Daoy (cell line): ENCODE data around the gene RHNO1. TPM values are rescaled to one million over a fixed set of nuclear protein-coding genes. Genes with fewer than 3 reads are reported as not detected.
A peak's percentile ranks its signal among the peaks of the same experiment; 100 is the strongest.
"Not testable (repeated sequence)": the region's sequence is repeated elsewhere in the genome, so short reads cannot be mapped to it uniquely, and the experiment has no call there.

Experiments
- DNase-seq: peaks from one replicate; pipeline ENCODE4 v3.0.0-alpha.2; 2015; ENCODE audit warnings: low read depth
- total RNA-seq: library from RNA; depleted of rRNA; stranded (reverse); fragments of >200 nt; shearing (Covaris generic); gene quantifications from 2 replicates; pipeline ENCODE4 v1.2.3, GENCODE V29; 2014

Gene RHNO1
- total RNA-seq, 1 experiment from 2014 or later, result 93.1 TPM

- DNase-seq, result no peak
Observed at GRCh38 chr12:2858334-2858733, 18.7 kb upstream of the RHNO1 start.

GRCh38 chr12:2858944-2859421 lies 18.0 kb upstream of the RHNO1 start:
- DNase-seq, result no peak

- DNase-seq, result no peak
Observed at GRCh38 chr12:2860170-2860569, 16.9 kb upstream of the RHNO1 start.

- DNase-seq, result no peak
Observed at GRCh38 chr12:2862876-2863275, 14.1 kb upstream of the RHNO1 start.

- DNase-seq, result not testable (repeated sequence)
Observed at GRCh38 chr12:2863402-2863801, 13.6 kb upstream of the RHNO1 start.

- no peak for DNase-seq
Observed at GRCh38 chr12:2864198-2864597, 12.8 kb upstream of the RHNO1 start.

- DNase-seq, result not testable (repeated sequence)
Observed at GRCh38 chr12:2868986-2869632, 7.9 kb upstream of the RHNO1 start.

- DNase-seq, result peak; percentile 48
Observed at GRCh38 chr12:2876431-2877046, 484 bp upstream of the RHNO1 start.

GRCh38 chr12:2877953-2878732 lies 1.1 kb downstream of the RHNO1 start:
- no peak for DNase-seq

- no peak for DNase-seq
Observed at GRCh38 chr12:2879853-2880252, 2.8 kb downstream of the RHNO1 start.

GRCh38 chr12:2884810-2885209 lies 7.8 kb downstream of the RHNO1 start:
- no peak for DNase-seq

- DNase-seq, result no peak
Observed at GRCh38 chr12:2886768-2887450, 9.9 kb downstream of the RHNO1 start.

GRCh38 chr12:2890001-2890387 lies 13.0 kb downstream of the RHNO1 start:
- no peak for DNase-seq

- peak; percentile 100 for DNase-seq
Observed at GRCh38 chr12:2890388-2891239, 13.6 kb downstream of the RHNO1 start, which contains the start of gene TULP3. Gene TULP3 (plus strand): TSS chr12:2890891. CDS start chr12:2890948, 57 bp downstream.

- peak; percentile 73 for DNase-seq
Observed at GRCh38 chr12:2891240-2892053, 14.4 kb downstream of the RHNO1 start.

- DNase-seq, result no peak
Observed at GRCh38 chr12:2892246-2892645, 15.2 kb downstream of the RHNO1 start.

GRCh38 chr12:2893007-2893406 lies 16.0 kb downstream of the RHNO1 start:
- peak; percentile 70 for DNase-seq

GRCh38 chr12:2895051-2895451 lies 18.0 kb downstream of the RHNO1 start:
- DNase-seq, result no peak

- DNase-seq, result no peak
Observed at GRCh38 chr12:2895511-2895910, 18.5 kb downstream of the RHNO1 start.

GRCh38 chr12:2897418-2897817 lies 20.4 kb downstream of the RHNO1 start:
- DNase-seq, result no peak
